ENCODE results near the gene KIRREL3.

- TF ChIP-seq POLR2A (IDR thresholded peaks at IDR 0.05; ENCODE audit: low read depth, low read length) = no peak
- TF ChIP-seq POLR2AphosphoS5 (IDR thresholded peaks at IDR 0.05; ENCODE audit: insufficient read depth, low read depth, low read length) = no peak
- no peak for TF ChIP-seq EZH2 (IDR thresholded peaks at IDR 0.05; ENCODE audit: borderline replicate concordance, low read depth, low read length, severe bottlenecking)
- no peak for TF ChIP-seq CTCF (IDR thresholded peaks at IDR 0.05; ENCODE audit: extremely low read depth in 1 of 2, insufficient read depth in 1 of 2, low read depth in 1 of 2, low read length in 2 of 2)
- no peak for TF ChIP-seq MYC (IDR thresholded peaks at IDR 0.05; ENCODE audit: low read depth, low read length)
- TF ChIP-seq JUN (IDR thresholded peaks at IDR 0.05; ENCODE audit: borderline replicate concordance, insufficient read depth, insufficient read length, low read depth) = no peak
- TF ChIP-seq MAX (IDR thresholded peaks at IDR 0.05; ENCODE audit: insufficient read depth, insufficient read length) = no peak
- no peak for TF ChIP-seq FOS (IDR thresholded peaks at IDR 0.05; ENCODE audit: borderline replicate concordance, insufficient read depth, low read length)
Measured at GRCh38 chr11:126805870-126806269, 194.7 kb downstream of the KIRREL3 start.

All from endothelial cell of umbilical vein (primary cell).